ENCODE data around the gene DYRK4. TPM values are rescaled to one million over a fixed set of nuclear protein-coding genes. Genes with fewer than 3 reads are reported as not detected.

DYRK4 gene
- 43.4 and 62.3 TPM in 2 replicates for total RNA-seq

GRCh38 chr12:4562034-4562657, at the start of gene DYRK4:
TSS of gene DYRK4 (plus strand) at chr12:4562208. CDS start at chr12:4562246, 38 bp downstream.

DNA sequence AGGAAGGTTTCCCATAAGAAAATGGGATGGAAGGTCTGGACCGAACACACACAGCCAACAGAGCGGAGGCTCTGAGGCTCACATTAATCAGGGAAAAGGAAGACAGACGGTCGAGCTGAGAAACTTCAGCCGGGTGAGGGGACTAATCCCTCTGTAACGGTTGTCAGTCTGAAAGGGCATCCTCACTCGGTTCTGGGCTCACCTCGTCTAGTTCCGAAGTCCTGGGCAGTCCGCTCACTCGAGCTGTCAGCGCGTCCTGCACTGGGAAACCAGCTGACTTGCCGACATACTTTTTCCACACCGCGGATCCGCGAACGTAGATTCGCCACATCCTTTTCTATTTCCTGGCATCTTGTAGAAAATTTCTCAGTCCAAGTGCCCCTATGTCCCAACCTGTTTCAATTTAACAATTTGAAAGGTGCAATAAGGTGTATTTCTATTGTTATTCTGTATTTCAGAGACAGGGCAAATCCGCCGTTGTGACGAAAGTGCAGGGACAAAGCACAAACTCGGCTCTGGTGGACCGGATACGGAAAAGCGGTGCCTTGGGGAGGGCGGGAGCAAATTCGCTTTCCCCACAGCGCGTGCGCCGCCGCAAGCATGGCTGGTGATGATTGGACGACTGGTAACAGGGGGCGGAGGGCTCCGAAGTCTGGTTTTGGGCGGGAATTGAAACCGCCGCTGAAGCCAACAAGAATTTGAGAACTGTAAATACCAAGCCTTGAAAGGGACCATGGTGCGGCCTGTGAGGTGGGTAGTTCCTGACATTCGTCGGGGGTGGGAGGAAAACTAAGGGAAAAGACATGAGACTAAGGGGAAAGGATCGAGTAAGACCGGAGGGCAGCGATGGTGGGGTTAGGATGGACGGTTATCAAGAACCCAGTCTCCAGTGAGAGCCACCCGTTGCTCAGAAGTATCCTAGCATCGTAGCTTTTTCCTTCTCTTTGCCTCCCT, 23.5 kb upstream of the DYRK4 start, which contains the start of gene RAD51AP1:
Gene RAD51AP1, plus strand, starts transcription at position 684 of the 954 bp plus-strand sequence. Its CDS starts 50 bp downstream, at position 734.

GRCh38 chr12:4648501-4649357, 86.7 kb downstream of the DYRK4 start, which contains the start of the genes AKAP3 and NDUFA9:
TSS of gene AKAP3 (minus strand) at chr12:4649051. CDS start at chr12:4638196, 10,855 bp downstream.
TSS of gene NDUFA9 (plus strand) at chr12:4649114. CDS start at chr12:4649127, 13 bp downstream.

Other genes with a start within 250 kb of the DYRK4 start
- 4.5 and 9.3 TPM in 2 replicates for gene TIGAR, start 241.0 kb upstream of the DYRK4 start, total RNA-seq
- gene FGF23, start 182.5 kb upstream of the DYRK4 start, total RNA-seq = under 0.01 TPM in 1 of 2 replicates, not detected in the other
- gene FGF6, start 116.4 kb upstream of the DYRK4 start, total RNA-seq = not detected in 2 replicates
- gene RAD51AP1, start 23.3 kb upstream of the DYRK4 start, total RNA-seq = 0.43 and 1.6 TPM in 2 replicates
- 0.63 and 2.1 TPM in 2 replicates for gene AKAP3, start 86.8 kb downstream of the DYRK4 start, total RNA-seq
- 31.1 and 62.0 TPM in 2 replicates for gene NDUFA9, start 86.9 kb downstream of the DYRK4 start, total RNA-seq
- 0.17 TPM in 1 of 2 replicates, not detected in the other for gene GALNT8, start 158.2 kb downstream of the DYRK4 start, total RNA-seq

Measured in bronchial smooth muscle cell (primary cell).